GM21737 (cell line): ENCODE data around the gene PHF3.
"Not testable (repeated sequence)": the region's sequence is repeated elsewhere in the genome, so short reads cannot be mapped to it uniquely, and the experiment has no call there.

Source experiments
- ATAC-seq: cut with Tn5 transposase; IDR thresholded peaks from one replicate; pipeline ENCODE4 v1.9.1; 2021; ENCODE audit warnings: mild to moderate bottlenecking, moderate library complexity; ENCODE audit not compliant: unreplicated experiment

The PHF3 gene

GRCh38 chr6:63706630-63707029, 71.0 kb downstream of the PHF3 start:
- no peak for ATAC-seq

GRCh38 chr6:63708631-63709030, 73.0 kb downstream of the PHF3 start:
- no peak for ATAC-seq

- ATAC-seq = no peak
Measured at GRCh38 chr6:63709148-63709547, 73.5 kb downstream of the PHF3 start.

GRCh38 chr6:63713332-63713731, 77.7 kb downstream of the PHF3 start:
- ATAC-seq = no peak

- no peak for ATAC-seq
Measured at GRCh38 chr6:63714091-63714490, 78.5 kb downstream of the PHF3 start.

- ATAC-seq = no peak
Measured at GRCh38 chr6:63716169-63716568, 80.6 kb downstream of the PHF3 start.

- ATAC-seq = no peak
Measured at GRCh38 chr6:63721181-63721580, 85.6 kb downstream of the PHF3 start.

- no peak for ATAC-seq
Measured at GRCh38 chr6:63724721-63725120, 89.1 kb downstream of the PHF3 start.

GRCh38 chr6:63730311-63730710, 94.7 kb downstream of the PHF3 start:
- no peak for ATAC-seq

GRCh38 chr6:63731930-63732329, 96.3 kb downstream of the PHF3 start:
- no peak for ATAC-seq

- ATAC-seq = no peak
Measured at GRCh38 chr6:63732336-63732735, 96.7 kb downstream of the PHF3 start.

- ATAC-seq = no peak
Measured at GRCh38 chr6:63734923-63735322, 99.3 kb downstream of the PHF3 start.

- not testable (repeated sequence) for ATAC-seq
Measured at GRCh38 chr6:63738190-63738589, 102.6 kb downstream of the PHF3 start.

GRCh38 chr6:63739094-63739687, 103.6 kb downstream of the PHF3 start:
- no peak for ATAC-seq

- no peak for ATAC-seq
Measured at GRCh38 chr6:63740709-63741108, 105.1 kb downstream of the PHF3 start.

GRCh38 chr6:63742060-63742459, 106.5 kb downstream of the PHF3 start:
- no peak for ATAC-seq

GRCh38 chr6:63743691-63744090, 108.1 kb downstream of the PHF3 start:
- ATAC-seq = no peak

- no peak for ATAC-seq
Measured at GRCh38 chr6:63744810-63745209, 109.2 kb downstream of the PHF3 start.

- no peak for ATAC-seq
Measured at GRCh38 chr6:63745784-63746183, 110.2 kb downstream of the PHF3 start.

GRCh38 chr6:63750400-63750799, 114.8 kb downstream of the PHF3 start:
- no peak for ATAC-seq

- ATAC-seq = not testable (repeated sequence)
Measured at GRCh38 chr6:63757275-63757674, 121.7 kb downstream of the PHF3 start.

- no peak for ATAC-seq
Measured at GRCh38 chr6:63757826-63758225, 122.2 kb downstream of the PHF3 start.

- no peak for ATAC-seq
Measured at GRCh38 chr6:63759605-63760105, 124.1 kb downstream of the PHF3 start.
